ENCODE data around the gene CD320.

DNA sequence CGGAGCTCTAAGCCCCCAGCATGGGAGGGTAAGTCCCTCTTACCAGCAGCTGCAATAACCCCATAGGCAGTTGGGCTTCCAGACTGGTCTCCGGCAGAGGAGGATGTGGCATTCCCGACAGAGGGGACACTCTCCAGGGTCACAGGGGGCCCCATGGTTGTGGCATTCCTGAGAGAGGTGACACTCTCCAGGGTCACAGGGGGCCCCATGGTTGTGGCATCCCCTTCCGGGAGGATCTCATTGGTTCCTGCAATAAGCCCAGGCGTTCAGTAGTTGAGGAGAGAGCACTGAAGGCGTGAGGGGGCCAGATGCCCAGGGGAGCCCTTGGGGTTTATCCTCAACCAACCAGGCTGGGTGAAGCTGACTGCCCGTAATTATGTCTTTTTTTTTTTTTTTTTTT is 5.4 kb downstream of the CD320 start:
- TF ChIP-seq POLR2A (IDR thresholded peaks at IDR 0.05), result no peak
- TF ChIP-seq CTCF (IDR thresholded peaks at IDR 0.05), result no peak
